GM10847 (cell line): ENCODE measurements around the gene TMEM237.

Experiments used
- POLR2A ChIP-seq: IDR thresholded peaks from 2 replicates; pipeline ENCODE4 v1.6.1; 2011; ENCODE audit not compliant: insufficient read length; ENCODE audit errors: extremely low read depth

The TMEM237 gene

DNA sequence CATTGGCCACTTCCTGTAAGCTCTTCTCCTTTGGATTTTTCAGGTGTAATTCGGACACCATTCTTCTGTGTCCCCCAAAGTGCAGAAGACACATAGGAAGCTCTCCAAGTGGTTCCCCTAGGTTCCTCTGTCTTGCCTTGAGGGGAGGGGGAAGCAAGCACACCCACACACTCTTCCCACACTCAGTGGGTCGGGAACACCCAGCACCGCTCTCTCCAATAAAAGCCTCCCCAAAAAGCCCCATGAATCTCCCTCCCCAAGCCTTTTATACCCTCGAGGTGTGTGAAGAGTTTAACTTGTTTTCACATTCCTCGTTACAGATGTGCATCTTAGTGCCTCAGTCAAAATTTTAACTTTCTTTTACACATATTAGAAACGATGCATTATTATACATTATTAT lies 9.9 kb upstream of the TMEM237 start:
- no peak for TF ChIP-seq POLR2A

DNA sequence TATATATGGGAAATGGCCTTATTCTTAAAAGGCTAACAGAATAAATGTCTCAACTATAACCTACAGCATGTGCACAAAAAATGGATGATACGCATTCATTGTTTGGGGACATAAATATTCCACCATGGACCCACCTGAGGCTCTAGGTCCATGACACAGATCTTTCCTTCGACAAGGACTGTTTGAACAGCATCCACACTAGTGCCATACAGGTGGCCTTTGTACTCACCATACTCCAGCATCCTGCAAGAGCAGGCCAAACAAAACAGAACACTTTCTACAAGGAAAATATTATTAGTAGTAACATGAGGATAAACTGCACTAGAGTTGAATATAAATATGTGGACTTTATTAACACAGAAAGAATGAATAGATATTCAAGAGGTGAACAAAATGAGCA lies 6.1 kb upstream of the TMEM237 start:
- no peak for TF ChIP-seq POLR2A

DNA sequence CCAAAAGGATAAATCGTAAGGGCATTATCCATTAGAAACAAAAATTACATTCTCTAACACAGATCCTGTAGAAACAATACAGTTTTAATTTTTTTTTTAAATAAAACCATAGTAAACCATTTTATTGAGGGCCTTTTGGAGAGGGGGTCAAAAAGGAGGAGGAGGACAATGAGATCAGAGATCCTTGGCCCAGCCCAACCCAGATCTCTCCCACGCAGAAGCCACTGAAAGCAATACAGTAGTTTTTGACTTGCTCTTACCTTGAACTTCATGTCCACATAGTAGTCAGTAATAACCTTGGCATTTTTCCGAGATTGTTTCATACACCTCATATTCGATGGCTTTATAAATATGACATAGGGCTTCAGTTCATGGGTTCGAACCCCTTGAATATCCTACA lies 4.1 kb upstream of the TMEM237 start:
- TF ChIP-seq POLR2A, result no peak

DNA sequence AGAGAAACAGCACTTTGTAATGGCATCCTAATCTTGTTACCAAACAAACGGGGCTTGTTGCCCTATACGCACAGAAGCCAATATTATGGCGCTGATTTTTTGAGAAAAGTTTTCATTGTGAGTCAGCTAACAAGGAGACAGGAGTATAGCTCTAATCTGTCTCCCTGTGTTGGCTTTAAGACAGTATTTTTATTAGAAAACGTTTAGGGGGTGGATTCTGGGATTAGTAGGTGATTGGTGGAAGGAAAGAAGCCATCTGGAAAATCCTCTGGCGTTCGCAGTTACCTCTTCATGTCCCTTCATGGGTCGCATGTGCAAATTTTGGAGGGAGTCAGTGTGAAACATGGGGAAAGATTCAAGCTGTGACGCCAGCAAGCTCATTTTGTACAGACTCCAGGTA lies 698 bp upstream of the TMEM237 start:
- no peak for TF ChIP-seq POLR2A

DNA sequence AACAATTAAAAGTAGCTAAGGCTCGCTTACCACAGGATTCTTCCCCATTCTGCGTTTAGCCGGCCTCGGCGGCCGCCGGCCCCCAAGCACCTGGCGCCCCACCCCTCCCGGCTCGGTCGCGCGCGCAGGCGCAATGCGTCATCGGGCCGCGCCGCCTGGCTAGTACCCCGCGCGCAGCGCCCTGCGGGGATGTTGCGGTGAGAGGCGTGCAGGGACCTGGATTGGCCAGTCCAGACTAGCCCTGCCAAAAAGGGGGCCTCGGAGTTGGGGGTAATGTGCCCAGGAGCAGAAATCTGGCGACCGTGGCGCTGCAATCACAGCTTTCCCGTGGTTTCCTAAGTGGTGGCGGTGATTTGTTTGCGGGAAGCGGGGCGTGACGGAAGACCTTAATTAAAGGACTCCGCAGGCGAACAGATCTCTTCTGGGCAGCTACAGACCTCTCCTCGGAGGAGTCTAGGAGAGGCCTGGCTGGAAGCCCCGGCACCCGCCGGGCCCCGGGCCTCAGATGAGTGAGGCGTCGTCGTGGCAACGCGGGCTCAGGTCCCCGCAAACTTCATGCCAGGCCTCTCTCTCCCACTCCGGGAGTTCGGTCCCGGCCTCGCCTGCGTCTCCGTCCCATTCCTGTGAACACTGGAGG lies 606 bp downstream of the TMEM237 start:
- TF ChIP-seq POLR2A, result peak; percentile 69

DNA sequence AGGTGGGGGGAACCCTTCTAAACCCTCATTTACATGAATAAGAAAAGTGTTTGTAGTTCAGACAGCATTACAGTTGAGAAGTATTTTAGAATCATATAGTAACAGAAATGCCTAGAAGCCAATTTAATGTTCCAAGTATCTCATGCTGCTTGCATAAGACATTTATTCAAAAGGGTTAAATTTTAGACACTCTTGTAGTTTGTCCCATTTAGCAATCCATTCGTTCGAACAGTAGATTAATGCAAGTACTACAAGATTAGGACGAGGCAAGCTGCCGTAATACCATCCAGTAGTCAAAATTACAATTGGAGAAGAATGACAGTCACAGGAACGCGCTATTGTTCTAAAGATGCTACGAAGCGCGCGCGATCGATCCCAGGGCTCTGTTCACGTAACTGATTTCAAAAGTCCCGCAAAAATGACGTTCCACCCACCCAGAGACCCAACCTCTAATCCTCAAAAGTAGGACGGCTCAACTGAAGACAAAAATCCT lies 1.2 kb downstream of the TMEM237 start:
- no peak for TF ChIP-seq POLR2A

DNA sequence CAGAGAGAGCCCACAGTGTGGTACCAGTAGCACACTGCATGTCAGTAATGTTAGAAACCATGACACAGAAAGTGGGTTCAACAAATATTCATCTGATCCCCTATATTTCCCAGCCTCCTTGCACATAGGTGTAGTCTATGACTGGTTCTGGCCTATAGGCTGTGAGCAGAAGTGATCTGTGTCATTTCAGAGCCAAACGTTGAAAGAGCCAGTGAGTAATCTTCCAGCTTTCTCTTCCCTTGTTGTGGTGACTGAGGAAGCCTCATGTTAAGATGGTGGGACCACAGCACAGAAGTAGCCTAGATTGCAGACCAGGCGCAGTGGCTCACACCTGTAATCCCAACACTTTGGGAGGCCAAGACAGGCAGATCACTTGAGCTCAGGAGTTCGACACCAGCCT lies 4.1 kb downstream of the TMEM237 start:
- TF ChIP-seq POLR2A, result no peak

DNA sequence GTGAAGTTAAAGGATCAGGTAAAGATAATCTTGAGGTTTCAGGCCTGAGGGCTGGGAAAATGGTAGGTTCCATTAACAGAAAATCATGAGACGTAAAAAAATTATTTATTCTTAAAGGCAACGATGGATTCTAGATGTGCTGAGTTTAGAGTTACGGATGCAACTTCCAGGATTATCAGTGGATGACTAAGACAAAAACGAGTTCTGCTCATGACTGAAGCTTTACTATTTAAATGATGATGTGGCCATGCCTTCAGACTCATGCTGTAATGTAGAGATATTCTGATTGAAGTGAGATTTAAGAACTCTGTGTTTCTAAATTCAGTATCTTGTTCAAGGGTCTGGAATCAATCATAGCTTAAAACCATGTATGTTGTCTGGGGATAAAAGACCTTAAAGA lies 5.0 kb downstream of the TMEM237 start:
- no peak for TF ChIP-seq POLR2A

DNA sequence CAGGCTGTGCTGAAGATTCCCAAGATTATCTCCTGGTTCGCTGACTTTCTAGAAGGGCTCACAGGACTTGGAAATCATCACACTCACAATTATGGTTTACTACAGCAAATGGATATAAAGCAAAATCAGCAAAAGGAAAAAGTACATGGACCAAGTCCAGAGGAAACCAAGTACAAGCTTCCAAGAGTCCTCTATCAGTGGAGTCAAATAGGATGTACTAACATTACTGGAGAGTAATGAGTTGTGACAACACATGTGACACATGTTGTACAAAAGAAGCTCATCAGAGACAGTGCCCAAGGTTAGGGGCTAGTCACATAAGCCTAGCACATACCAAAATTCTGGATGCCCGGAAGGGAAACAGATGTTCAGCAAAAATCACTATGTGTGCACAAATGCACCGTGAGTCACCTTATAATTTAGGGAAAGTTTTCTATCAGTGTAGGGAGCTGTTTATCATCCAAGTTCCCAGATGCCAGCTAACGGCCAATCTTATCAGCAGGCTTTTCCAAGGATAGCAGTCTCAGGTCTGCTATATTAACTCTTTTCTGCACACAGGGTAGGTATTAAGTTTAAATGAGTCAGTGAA lies 9.5 kb downstream of the TMEM237 start:
- TF ChIP-seq POLR2A, result no peak

DNA sequence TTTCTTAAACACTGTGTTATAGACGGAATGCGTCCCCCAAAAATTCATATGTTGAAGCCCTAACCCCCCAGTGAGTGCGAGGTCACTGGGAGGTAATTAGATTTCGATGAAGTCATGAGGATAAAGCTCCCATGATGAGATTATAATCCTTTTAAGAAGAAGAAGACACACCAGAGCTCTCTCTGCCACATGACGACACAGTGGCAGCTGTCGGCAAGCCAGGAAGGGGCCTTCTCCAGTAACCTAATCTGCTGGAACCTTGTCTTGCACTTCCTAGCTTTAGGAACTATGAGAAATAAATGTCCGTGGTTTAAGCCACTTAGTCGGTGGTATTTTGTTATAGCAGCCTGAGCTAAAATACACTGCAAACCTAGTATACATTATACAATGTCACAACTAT lies 12.3 kb downstream of the TMEM237 start:
- TF ChIP-seq POLR2A, result no peak

DNA sequence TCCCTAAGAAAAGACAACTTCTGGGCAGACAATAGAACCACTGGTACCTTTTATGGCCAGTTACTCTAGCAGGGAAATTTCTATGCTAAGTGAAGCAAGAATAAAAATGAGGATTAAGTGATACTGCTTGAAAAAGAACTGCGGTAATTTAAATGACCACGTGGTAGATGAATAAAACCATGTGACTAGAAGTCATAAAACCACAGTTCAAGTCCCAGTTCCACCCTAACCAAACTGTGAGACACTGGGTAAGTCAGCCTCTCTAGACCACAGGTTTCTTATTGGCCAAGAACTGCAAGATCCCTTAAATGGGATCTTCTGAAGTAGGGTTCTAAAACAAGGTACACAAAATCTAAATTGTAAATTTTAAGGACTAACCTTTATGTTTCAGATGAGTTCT lies 12.7 kb downstream of the TMEM237 start:
- TF ChIP-seq POLR2A, result no peak

DNA sequence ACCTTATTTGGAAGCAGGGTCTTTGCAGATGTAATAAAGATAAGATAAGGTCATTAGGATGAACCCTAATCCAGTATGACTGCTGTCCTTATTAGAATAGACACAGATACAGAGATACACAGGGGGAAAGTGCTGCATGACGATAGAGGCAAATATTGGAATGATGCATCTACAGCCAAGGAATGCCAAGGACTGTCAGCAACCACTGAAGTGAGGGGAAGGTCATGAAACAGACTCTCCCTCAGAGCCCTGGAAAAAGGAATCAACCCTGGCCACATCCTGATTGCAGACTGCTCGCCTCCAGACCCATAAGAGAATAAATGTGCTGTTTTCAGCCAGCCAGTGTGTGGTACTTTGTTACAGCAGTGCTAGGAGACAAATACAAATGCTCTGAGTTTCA lies 14.8 kb downstream of the TMEM237 start:
- TF ChIP-seq POLR2A, result no peak

DNA sequence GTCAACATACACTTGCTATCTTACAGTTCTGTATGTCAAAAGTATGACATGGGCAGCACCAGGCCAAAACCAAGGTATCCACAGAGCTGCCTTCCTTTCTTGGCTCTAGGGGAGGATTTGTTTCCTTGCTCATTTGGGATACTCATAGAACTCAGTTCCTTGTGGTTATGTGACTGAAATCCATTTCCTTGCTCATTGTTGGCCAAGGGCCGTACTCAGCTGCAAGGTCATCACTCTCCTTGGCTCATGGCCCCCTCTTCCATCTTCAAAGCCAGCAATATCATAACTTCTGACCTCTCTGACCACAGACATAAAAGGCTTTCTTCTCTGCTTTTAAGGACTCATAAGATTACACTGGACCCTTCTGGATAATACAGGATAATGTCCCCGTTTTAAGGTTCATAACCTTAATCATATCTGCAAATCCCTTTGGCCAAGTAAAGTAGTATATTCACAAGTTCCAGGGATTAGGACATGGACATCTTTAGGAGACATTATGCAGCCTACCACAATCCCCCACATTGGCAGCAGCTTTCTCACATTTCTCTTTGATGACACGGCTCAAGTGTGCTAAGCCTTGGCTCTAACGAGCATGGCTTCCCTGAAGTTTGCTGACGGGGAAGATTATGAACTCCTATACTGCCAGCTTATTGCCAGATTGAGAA lies 20.9 kb downstream of the TMEM237 start:
- no peak for TF ChIP-seq POLR2A

DNA sequence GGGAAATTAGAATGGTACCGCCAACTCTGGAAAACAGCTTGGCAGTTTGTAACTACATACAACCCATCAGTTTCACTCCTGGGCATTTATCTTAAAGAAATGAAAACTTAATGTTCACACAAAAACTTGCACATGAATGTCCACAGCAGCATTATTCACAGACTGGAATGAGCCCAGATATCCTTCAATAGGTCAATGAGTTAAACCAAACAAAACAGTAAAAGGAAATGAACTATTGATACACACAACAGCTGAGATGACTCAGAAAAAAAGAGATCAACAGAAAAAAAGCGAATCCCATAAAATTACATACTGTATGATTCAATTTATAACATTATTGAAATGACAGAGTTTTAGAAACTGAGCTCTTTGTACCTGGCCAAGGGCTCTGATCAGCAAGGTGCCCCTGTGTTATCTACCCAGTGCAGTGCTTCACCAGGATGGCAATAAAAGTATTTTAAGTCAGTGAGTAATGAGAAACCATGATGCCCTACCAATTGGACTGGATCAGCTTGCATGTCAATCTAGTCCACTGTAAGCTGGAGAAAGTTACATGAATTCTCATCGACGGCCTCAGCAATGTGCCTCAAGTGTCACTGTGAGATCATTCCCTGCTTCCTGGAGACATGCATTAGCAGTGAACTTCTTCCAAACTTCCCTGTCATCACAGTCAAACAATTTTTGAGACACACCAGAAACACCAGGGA lies 21.9 kb downstream of the TMEM237 start:
- no peak for TF ChIP-seq POLR2A

DNA sequence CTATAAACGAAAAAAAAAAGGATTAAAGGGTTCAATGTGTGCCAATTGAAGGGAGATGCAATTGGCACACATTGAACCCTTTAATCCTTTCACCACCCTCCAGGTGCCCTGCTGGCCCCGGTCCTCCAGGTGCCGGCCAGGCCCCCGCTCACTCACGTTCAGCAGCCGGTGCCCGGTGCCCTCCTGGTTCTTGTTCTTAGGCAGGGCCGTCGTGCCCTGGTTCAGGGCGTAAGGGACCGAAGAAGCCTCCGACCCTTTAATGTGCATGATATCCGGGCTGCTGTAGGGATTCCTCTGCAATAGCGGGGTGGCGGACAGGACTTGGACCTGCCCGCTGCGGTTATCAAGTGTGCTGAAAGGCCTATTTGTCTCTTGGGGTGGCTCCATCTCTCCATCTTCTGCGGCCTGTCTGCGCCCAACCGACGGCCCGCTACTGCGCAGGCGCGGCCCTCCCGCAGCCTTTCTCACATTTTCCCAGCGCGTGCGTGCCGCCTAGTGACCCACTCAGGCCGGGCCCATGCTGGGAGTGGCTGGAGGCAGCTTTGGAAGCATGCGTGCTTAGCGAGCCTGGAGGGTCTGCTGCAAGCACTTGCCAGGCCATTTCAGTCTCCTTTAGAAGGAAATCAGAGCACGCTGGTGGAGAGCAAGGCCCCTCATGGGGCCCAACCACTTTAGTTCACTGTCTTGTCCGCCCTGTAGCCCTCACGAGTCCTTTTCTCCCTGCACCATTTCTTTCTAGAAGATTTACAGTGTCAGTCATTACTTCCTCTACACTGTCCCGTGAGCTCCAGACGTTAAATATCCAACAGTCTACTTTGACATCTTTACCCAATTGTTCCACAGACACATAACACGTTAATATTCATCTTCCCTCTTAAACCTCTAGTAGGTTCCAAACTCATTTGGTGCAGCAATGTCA lies 24.3 kb downstream of the TMEM237 start:
- no peak for TF ChIP-seq POLR2A
